HG03520 (cell line): ENCODE results near the gene MOSMO.
"Not testable (repeated sequence)": the region's sequence is repeated elsewhere in the genome, so short reads cannot be mapped to it uniquely, and the experiment has no call there.

Source experiments
- ATAC-seq: cut with Tn5 transposase; IDR thresholded peaks from one replicate; pipeline ENCODE4 v1.9.1; 2021; ENCODE audit warnings: mild to moderate bottlenecking, moderate library complexity; ENCODE audit not compliant: unreplicated experiment

Gene MOSMO

GRCh38 chr16:22091721-22092120 lies 83.8 kb downstream of the MOSMO start:
- ATAC-seq, result no peak

DNA sequence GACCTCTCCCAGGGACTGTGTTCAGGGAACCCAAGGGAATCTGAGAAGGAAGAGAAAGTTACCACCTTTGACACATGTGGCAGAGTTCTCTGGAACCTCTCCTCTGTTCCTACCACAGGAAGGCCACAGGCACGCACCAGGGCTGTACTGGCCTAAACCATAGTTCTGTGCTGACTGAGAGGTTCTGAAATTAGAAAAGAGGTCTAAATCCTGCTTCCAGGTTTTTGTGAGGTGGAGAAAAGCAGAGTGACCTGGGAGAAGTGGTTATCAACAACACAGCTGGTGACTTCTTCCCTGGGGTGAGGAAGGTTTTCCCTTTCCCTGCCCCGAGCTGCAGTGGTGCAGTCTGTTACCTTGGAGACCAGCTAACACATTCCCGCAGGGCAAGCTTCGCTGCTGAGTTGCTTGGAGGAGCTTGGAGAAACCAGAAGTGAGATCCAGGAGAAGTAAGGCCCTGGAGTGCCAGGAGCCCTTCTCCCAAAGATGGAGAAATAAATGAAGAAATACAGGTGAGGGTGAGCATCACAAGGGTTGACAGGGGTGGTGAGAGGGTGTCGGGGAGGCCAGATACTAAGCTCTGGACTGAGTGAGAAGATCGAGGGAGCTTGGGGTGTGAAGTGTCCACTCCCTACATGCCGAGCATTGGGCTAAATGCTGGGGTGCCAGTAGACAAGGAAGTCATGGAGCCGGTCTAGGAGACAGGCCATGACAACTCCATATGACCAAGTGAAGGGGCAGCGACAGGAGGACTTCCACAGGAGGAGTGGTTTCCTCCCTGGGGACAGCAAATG lies 84.4 kb downstream of the MOSMO start, which contains the start of gene VWA3A:
Gene VWA3A, plus strand, starts transcription at position 399 of the 791 bp plus-strand sequence. Its CDS starts 97 bp downstream, at position 496.
- no peak for ATAC-seq

GRCh38 chr16:22093331-22093730 lies 85.4 kb downstream of the MOSMO start:
- no peak for ATAC-seq

- ATAC-seq, result no peak
Observed at GRCh38 chr16:22093996-22094395, 86.1 kb downstream of the MOSMO start.

DNA sequence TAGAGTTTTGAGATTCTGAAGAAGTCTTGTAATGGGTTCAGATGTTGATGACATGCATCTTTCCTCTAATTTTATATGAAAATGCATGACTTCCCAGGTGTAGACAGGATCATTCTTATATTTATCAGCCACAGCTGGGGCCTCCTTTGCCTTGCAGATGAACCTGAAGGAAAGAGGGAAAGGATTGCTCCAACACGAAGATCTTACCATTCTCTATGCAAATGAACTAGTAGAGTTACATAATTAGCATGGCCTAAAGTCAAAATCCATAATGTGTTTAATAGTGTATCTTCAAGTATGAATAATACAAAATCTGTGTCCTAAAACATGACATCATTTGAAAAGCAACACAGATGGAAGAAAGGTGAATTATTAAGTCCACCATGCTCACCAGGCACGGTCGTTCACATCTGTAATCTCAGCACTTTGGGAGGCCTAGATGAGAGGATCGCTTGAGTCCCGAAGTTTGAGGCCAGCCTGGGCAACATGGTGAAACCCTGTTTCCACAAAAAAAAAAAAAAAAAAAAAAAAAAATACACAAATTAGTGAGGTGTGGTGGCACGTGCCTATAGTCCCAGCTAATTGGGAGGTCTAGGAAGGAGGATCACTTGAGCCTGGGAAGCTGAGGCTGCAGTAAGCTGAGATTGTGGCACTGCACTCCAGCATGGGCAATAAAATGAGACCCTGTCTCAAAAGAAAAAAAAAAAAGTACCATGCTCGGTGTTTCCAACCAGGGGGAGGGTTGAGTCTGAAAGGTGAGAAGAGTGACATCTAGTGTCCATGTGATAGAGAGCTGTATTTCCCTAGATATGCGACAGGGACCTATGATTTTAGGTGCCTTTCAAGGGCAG lies 90.7 kb downstream of the MOSMO start:
- no peak for ATAC-seq

GRCh38 chr16:22099256-22099975 lies 91.5 kb downstream of the MOSMO start:
- no peak for ATAC-seq

- no peak for ATAC-seq
Observed at GRCh38 chr16:22103441-22103840, 95.5 kb downstream of the MOSMO start.

- no peak for ATAC-seq
Observed at GRCh38 chr16:22109258-22109898, 101.5 kb downstream of the MOSMO start.

DNA sequence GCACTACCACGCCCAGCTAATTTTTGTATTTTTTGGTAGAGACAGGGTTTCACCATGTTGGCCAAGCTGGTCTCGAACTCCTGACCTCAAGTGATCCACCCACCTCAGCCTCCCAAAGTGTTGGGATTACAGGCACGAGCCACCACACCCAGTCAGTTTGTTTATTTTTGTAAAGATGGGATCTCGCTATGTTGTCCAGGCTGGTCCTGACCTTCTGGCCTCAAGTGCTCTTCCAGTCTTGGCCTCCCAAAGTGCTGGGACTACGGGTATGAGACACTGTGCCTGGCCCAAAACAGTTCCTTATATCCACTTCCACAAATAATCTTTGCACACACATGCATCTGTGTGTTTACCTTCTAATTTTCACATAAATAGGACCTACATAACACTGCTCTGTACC lies 103.7 kb downstream of the MOSMO start:
- ATAC-seq, result not testable (repeated sequence)

DNA sequence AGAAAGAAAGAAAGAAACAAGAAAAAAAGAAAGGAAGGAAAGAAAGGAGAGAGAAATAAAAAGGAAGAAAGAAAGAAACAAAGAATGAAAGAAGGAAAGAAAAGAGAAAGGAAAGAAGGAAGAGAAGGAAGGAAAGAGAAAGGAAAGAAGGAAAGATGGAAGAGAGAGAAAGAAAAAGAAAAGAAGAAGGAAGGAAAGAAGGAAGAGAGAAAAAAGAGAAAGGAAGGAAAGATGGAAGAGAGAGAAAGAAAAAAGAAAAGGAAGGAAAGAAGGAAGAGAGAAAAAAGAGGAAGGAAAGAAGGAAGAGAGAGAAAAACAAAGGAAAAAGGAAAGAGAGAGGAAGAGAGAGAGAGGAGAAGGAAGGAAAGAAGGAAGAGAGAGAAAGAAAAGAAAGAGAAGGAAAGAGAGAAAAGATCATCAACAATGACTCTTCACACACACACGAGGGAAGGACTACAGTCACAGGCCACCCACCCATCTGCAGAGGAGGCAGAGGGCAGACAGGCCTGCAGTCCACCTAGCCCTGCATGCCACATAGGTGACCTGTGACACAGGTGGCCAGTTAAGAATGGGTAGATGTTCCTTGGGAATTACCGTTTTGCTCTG lies 108.3 kb downstream of the MOSMO start:
- ATAC-seq, result no peak

DNA sequence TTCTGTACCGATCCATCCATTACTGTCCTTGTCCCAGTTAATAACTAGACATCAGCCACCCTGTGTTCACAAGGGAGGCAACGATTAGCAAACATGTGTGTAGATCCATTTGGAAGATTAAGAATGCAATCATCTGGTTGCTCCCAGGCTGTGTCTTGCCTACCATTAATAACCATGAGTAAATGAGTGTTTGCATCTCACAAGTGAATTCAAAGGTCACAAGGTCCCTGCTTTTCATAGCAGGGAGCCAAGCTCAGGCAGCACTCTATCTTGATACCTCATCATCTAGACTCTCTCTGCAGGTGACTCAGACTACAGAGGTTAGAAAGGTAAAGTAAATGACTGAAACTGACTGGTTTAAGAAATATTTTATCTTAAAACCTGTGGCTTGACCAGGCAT lies 109.7 kb downstream of the MOSMO start:
- no peak for ATAC-seq

- no peak for ATAC-seq
Observed at GRCh38 chr16:22120440-22120839, 112.5 kb downstream of the MOSMO start.

DNA sequence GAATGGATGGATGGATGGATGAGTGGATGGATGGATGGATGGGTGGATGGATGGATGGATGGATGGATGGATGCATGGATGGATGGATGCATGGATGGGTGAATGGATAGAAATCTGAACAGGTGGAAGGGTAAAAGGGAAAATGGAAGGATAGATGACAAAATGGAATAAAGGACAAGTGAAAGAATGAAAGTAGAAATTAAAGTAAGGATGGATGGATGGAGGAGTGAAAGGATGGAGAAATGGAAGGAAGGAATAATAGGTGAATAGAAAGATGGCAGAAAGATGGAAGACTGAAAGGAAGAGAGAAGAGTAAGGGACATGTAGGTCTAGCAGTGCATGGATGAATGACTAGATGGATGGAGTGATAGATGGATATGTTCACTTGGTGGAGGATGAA lies 114.3 kb downstream of the MOSMO start:
- no peak for ATAC-seq

GRCh38 chr16:22123146-22123545 lies 115.2 kb downstream of the MOSMO start:
- ATAC-seq, result no peak

GRCh38 chr16:22123759-22124490 lies 116.0 kb downstream of the MOSMO start:
- no peak for ATAC-seq

- no peak for ATAC-seq
Observed at GRCh38 chr16:22124583-22125284, 116.8 kb downstream of the MOSMO start.

GRCh38 chr16:22126037-22126558 lies 118.2 kb downstream of the MOSMO start:
- no peak for ATAC-seq

- not testable (repeated sequence) for ATAC-seq
Observed at GRCh38 chr16:22128537-22128936, 120.6 kb downstream of the MOSMO start.

DNA sequence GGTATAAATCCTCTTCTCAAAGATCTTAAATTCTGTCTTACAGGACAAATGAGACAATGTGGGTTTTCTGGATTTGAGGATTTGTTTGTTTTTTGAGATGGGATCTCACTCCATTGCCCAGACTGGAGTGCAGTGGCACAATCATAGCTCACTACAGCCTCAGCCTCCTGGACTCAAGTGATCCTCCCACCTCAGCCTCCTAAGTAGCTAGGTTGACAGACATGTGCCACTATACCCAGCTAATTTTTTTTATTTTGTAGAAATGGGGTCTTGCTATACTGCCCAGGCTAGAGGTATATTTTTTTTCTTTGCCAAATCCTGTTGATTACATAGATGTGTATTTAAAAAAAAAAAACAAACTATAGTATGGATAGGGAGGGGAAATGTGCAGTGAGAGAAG lies 122.6 kb downstream of the MOSMO start:
- ATAC-seq, result no peak
